GM18511 (cell line): ENCODE results near the gene CASP12.
"Not testable (repeated sequence)": the region's sequence is repeated elsewhere in the genome, so short reads cannot be mapped to it uniquely, and the experiment has no call there.

Source experiments
- ATAC-seq: cut with Tn5 transposase; IDR thresholded peaks from one replicate; pipeline ENCODE4 v1.9.1; 2021; ENCODE audit warnings: mild to moderate bottlenecking, moderate library complexity; ENCODE audit not compliant: unreplicated experiment

CASP12 gene

GRCh38 chr11:104897891-104898684 is at the start of gene CASP12:
Gene CASP12 (minus strand): TSS chr11:104898460.
- no peak for ATAC-seq

GRCh38 chr11:104946907-104947306 is 48.6 kb upstream of the CASP12 start:
- ATAC-seq = peak; percentile 98

DNA sequence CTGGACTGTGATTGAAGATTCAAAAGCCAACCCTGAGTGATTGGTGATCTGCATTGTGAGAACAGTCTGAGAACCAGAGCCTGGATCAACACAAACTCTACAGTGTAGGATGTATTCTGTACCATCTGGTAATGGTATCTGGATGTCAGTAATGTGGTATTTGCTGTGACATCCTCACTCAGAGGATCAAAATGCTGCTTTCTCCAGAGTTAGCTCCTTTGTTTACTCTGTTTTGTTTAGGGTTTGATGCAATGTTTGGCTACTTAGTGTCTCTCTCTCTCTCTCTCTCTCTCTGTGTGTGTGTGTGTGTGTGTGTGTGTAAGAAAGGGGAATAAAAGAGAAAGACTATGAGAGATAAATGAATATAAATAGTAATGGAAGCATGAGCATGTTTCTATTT is 45.8 kb upstream of the CASP12 start:
- no peak for ATAC-seq

GRCh38 chr11:104943561-104943960 is 45.3 kb upstream of the CASP12 start:
- ATAC-seq = no peak

DNA sequence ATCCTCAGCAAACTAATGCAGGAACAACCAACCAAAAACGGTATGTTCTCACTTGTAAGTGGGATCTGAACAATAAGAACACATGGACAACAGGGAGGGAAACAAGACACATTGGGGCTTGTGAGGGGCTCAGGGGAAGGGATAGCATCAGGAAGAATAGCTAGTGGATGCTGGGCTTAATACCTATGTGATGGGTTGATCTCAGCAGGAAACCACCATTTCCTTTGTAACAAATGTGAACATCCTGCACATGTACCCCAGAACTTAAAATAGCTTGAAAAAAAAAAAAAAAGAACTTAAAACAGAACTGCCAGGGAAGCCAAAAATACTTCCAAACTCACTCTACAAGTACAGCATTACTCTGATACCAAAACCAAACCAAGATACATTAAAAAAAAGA is 36.3 kb upstream of the CASP12 start:
- no peak for ATAC-seq

DNA sequence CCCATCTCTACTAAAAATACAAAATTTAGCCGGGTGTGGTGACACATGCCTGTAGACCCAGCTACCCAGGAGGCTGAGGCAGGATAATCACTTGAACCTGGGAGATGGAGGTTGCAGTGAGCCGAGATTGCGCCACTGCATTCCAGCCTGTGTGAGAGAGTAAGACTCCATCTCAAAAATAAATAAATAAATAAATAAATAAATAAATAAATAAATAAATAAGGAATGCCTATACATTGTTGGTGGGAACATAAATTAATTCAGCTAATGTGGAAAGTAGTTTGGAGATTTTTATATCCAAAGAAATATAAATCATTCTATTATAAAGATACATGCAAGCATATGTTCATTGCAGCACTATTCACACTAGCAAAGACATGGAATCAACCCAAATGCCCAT is 35.8 kb upstream of the CASP12 start:
- not testable (repeated sequence) for ATAC-seq

- no peak for ATAC-seq
Measured at GRCh38 chr11:104928811-104929210, 30.6 kb upstream of the CASP12 start.

GRCh38 chr11:104926771-104927611 is 28.7 kb upstream of the CASP12 start:
- no peak for ATAC-seq

GRCh38 chr11:104925850-104926249 is 27.6 kb upstream of the CASP12 start:
- no peak for ATAC-seq

GRCh38 chr11:104918113-104918824 is 20.0 kb upstream of the CASP12 start:
- peak; percentile 80 for ATAC-seq

- ATAC-seq = peak; percentile 37
Measured at GRCh38 chr11:104917271-104918112, 19.2 kb upstream of the CASP12 start.

DNA sequence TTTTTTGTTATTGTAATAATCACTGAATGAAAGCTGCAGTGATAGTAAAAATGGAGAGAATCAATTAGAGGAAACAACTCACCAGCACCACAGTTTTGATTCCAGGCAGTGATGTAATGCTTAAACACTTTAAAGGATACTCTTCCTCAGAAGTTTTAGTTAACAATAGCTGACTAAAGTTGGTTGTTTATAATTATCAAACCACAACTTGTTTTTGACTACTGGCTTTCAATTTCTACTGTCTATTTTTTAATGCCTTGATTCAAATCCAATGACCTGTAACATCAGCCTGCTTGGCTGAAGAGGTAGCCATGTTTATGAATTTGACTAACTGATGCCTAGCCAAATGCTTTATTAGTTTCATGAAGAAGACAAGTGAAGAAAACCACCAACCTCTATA is 18.2 kb upstream of the CASP12 start:
- ATAC-seq = no peak

GRCh38 chr11:104912102-104912501 is 13.8 kb upstream of the CASP12 start:
- no peak for ATAC-seq

- ATAC-seq = no peak
Measured at GRCh38 chr11:104908186-104908531, 9.9 kb upstream of the CASP12 start.

DNA sequence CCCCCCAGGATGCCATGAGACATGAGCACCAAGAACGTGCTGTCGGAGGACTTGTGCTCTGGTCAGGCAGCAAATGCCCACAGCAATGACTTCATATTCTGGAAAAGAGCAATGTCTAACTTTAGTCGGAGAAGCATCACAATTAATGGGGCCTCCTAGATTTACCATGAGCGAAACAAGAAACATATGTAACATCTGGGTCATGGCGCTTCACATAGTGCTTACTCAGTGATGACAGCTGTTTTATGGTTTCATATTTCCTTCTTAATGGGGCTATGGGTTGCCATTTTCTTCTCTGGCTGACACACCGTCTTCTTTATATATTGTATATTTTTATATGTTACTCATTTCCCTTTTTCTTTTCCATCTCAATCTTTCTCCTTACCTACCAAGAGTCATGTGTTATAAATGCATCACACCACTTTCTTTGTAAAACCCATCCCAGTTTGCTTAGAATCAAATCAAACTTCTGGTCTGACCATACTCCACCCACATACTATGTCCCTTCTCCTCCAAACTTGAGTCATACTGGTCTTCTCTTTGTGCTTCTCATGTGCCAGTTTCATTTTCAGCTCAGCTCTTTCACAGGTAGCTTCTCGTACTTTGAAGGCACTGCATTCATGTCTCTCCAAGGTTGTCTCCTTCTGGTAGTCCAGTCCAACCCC is 9.4 kb upstream of the CASP12 start:
- ATAC-seq = peak; percentile 87

- no peak for ATAC-seq
Measured at GRCh38 chr11:104905271-104905670, 7.0 kb upstream of the CASP12 start.

DNA sequence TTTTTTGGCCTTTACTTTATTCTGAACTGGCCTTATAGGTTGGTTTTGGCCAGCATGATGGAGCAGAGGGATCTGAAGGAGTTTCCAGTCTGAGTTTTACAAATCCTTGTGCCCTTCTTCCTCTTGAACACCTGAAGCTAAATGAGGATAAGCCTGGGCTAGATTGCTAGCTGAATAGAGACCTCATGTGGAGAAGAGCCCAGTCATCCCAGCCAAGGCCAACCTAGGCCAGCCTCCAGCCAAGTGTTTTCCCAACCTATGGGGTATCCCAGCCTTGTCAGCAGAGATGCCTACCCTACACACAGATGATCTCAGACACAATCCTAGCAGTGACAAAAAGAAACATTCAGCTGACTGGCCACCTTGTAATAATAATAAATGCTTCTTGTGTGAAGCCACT is 966 bp upstream of the CASP12 start:
- ATAC-seq = no peak

- ATAC-seq = no peak
Measured at GRCh38 chr11:104898685-104899013, 389 bp upstream of the CASP12 start.

DNA sequence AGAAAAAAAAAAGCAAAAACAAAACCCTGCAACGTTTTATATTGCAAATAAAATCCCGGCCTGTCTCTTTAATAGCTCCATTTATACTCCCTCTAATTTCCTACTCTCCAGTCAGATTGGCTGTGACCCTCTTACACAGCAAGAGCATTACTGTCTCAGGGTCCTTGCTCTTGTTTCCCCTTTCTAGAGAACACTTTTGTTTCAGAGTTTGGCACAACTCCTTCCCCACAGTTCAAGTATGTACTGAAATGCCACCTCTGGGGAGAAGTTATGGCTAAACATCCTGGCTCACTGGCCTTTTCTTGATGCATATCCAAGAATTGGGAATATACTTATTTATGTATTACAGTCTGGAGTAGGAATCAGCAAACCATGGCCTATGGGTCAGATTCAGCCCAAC is 2.6 kb downstream of the CASP12 start:
- ATAC-seq = no peak

GRCh38 chr11:104893876-104894275 is 4.4 kb downstream of the CASP12 start:
- no peak for ATAC-seq
